Vagina (tissue), 2 donors: ENCODE measurements around the gene RBM17. TPM values are rescaled to one million over a fixed set of nuclear protein-coding genes. Genes with fewer than 3 reads are reported as not detected.
A peak's percentile ranks its signal among the peaks of the same experiment; 100 is the strongest.
"Not testable (repeated sequence)": the region's sequence is repeated elsewhere in the genome, so short reads cannot be mapped to it uniquely, and the experiment has no call there.

ENCODE experiments used
- DNase-seq, 2 donors: peaks; one replicate each; pipeline ENCODE4 v3.0.0-alpha.2; 2017; ENCODE audit errors: extremely low spot score in 2 of 2
- H3K27ac ChIP-seq: fragments of 200-600 bp; sonication (generic); one replicate; pipeline ENCODE4 v1.5.1; 2019
- H3K27me3 ChIP-seq: fragments of 200-600 bp; sonication (generic); one replicate; pipeline ENCODE4 v1.5.1; 2019
- H3K36me3 ChIP-seq, 2 donors: fragments of 200-600 bp; sonication (generic); one replicate each; pipeline ENCODE4 v1.5.1; 2017 to 2019
- H3K4me1 ChIP-seq: fragments of 200-600 bp; sonication (generic); one replicate; pipeline ENCODE4 v1.5.1; 2019
- H3K4me3 ChIP-seq, 2 donors: fragments of 200-600 bp; sonication (generic); 1 replicate in 1 of 2; 2 replicates in 1 of 2; pipeline ENCODE4 v1.5.1; 2016 to 2019
- H3K9me3 ChIP-seq: fragments of 200-600 bp; sonication (generic); one replicate; pipeline ENCODE4 v1.5.1; 2019
- CTCF ChIP-seq, 3 experiments: fragments of 450-650 bp in 2 of 3; fragments of 200-600 bp in 1 of 3; sonication (generic) in 1 of 3; IDR thresholded peaks; one replicate each; pipeline ENCODE4 v1.5.1; 2017 to 2019; ENCODE audit warnings: antibody characterized with exemption in 3 of 3, mild to moderate bottlenecking in 2 of 3, moderate library complexity in 2 of 3
- POLR2A ChIP-seq, 2 donors: fragments of 450-650 bp; IDR thresholded peaks; one replicate each; pipeline ENCODE4 v1.6.1; 2017; ENCODE audit warnings: antibody characterized with exemption in 2 of 2, mild to moderate bottlenecking in 2 of 2, moderate library complexity in 2 of 2
- POLR2AphosphoS5 ChIP-seq, 2 donors: sonication (generic); formaldehyde crosslinking; IDR thresholded peaks; one replicate each; pipeline ENCODE4 v1.9.0; 2017; ENCODE audit warnings: antibody characterized with exemption in 2 of 2, mild to moderate bottlenecking in 2 of 2, low read depth in 1 of 2; ENCODE audit not compliant: insufficient read depth in 1 of 2
- intact Hi-C: fragments of 100-400 bp; cut with DNase I; formaldehyde crosslinking; loops from one replicate; pipeline ENCODE4 v1.15.1; 2023
- total RNA-seq: library from RNA; depleted of rRNA; stranded (reverse); fragments of >200 nt; gene quantifications from one replicate; pipeline ENCODE4 v1.2.3, GENCODE V29; 2016

Gene RBM17
- 50.6 TPM for total RNA-seq

GRCh38 chr10:6088721-6089333 lies at the start of gene RBM17:
Gene RBM17, plus strand, starts transcription at chr10:6089034. Its CDS starts 8,032 bp downstream, at chr10:6097066.
- intact Hi-C loops, result loop anchor here (5.0 kb wide), 1 partner anchor 113 kb away; the partner anchor contains the start of gene PFKFB3
- H3K27me3 ChIP-seq, result no peaks in the 10 kb centered on the region

DNA sequence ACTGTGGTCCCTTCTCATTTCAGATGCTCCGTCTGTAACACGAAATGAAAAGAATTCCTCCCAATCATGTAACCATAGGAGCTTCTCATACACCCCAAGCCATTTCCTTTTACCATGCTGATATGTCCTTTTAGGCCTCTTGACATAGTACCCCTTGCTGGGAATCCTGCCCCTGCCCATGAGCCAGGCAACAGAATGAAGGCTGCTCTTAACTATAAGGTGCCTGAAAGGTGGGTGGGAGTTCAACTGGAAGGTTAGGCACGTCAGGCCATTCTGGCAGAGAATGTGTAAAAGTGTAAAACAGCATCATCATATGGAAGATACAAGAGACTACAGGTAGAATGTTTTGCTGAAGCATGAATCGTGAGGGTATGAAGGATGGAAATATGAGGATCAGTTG lies 49.1 kb upstream of the RBM17 start:
- peak in 1 of 2 donors; percentile 46 for DNase-seq
- intact Hi-C loops, result no loop called here
- Histone ChIP-seq H3K27me3 (no peaks in the 10 kb centered on the region), H3K36me3 (no peaks in the 10 kb centered on the region), H3K27ac (no peak overlapping the region), H3K4me1 (no peaks in the 10 kb centered on the region), H3K9me3 (no peaks in the 10 kb centered on the region), H3K4me3 (no peak overlapping the region)
- TF ChIP-seq POLR2AphosphoS5 (IDR thresholded peaks at IDR 0.05; ENCODE audit: insufficient read depth in 1 of 2, low read depth in 1 of 2), result no peak
- no peak for TF ChIP-seq CTCF (IDR thresholded peaks at IDR 0.05)
- no peak for TF ChIP-seq POLR2A (IDR thresholded peaks at IDR 0.05)

More at GRCh38 chr10:6088721-6089333, at the start of gene RBM17:
- Histone ChIP-seq H3K36me3 (no peaks in the 10 kb centered on the region), H3K27ac (peak within 1 kb of the TSS; percentile 78), H3K4me3 (peak within 1 kb of the TSS; percentile 87 to 93), H3K9me3 (no peaks in the 10 kb centered on the region), H3K4me1 (peaks cover 55% of the 10 kb centered on the region)
- DNase-seq, result peak in 1 of 2 donors; percentile 96
- TF ChIP-seq CTCF (IDR thresholded peaks at IDR 0.05) (peak; percentile 98 to 100 (median 100)), POLR2A (IDR thresholded peaks at IDR 0.05) (peak in 1 of 2 donors; percentile 72), POLR2AphosphoS5 (IDR thresholded peaks at IDR 0.05; ENCODE audit: insufficient read depth in 1 of 2, low read depth in 1 of 2) (peak; percentile 70 to 80)

DNA sequence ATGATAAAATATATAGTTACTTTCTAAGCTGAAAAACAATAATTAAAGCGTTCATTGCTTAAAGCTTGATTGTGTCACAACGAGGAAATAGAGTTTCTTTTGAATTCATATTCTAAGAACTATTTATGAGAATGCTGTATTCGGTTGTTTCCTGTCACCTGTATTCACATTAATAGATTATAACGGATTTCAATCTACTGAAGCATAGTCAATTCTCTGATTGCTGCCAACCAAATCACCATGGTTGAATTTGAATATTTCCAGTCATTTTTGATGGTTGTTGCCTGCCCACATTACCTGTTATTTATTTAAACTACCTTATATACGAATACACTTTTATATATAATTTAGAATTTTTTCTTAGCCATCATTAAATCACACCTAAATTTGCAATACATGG lies 48.6 kb upstream of the RBM17 start:
- intact Hi-C loops, result no loop called here
- H3K9me3 ChIP-seq, result no peaks in the 10 kb centered on the region
- no peak for DNase-seq
- no peak overlapping the region for H3K27ac ChIP-seq
- H3K4me3 ChIP-seq, result no peak overlapping the region
- TF ChIP-seq CTCF (IDR thresholded peaks at IDR 0.05), result no peak
- TF ChIP-seq POLR2AphosphoS5 (IDR thresholded peaks at IDR 0.05; ENCODE audit: insufficient read depth in 1 of 2, low read depth in 1 of 2), result no peak
- no peak for TF ChIP-seq POLR2A (IDR thresholded peaks at IDR 0.05)
- H3K36me3 ChIP-seq, result no peaks in the 10 kb centered on the region
- no peaks in the 10 kb centered on the region for H3K27me3 ChIP-seq
- no peaks in the 10 kb centered on the region for H3K4me1 ChIP-seq

GRCh38 chr10:6043377-6043776 lies 45.5 kb upstream of the RBM17 start:
- H3K27me3 ChIP-seq, H3K36me3 ChIP-seq, intact Hi-C loops, H3K4me3 ChIP-seq, H3K4me1 ChIP-seq, DNase-seq, H3K27ac ChIP-seq, H3K9me3 ChIP-seq: not testable (repeated sequence)

DNA sequence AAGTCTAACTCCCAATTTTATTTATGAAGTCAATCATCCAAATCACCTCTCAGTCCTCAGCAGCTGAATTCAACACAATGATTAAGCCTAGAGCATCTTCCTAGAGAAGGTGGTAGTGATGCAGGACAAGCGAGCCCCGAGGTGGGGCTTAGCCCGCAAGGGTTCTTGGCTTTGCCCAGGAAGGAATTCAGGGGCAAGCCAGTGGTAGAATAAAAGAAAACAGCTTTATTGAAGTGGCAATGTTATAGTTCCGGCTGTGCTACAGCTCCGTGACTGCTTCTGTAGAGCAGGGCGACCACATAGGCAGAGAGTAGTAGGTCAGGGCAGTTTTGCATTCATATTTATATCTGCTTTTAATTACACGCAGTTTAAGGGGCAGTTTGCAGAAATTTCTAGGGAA lies 44.8 kb upstream of the RBM17 start:
- intact Hi-C loops, result no loop called here
- Histone ChIP-seq H3K27ac (no peak overlapping the region), H3K4me1 (no peaks in the 10 kb centered on the region), H3K27me3 (no peaks in the 10 kb centered on the region), H3K4me3 (no peak overlapping the region), H3K36me3 (no peaks in the 10 kb centered on the region), H3K9me3 (no peaks in the 10 kb centered on the region)
- peak in 1 of 2 donors; percentile 5 for DNase-seq
- TF ChIP-seq CTCF (IDR thresholded peaks at IDR 0.05) (no peak), POLR2A (IDR thresholded peaks at IDR 0.05) (no peak), POLR2AphosphoS5 (IDR thresholded peaks at IDR 0.05; ENCODE audit: insufficient read depth in 1 of 2, low read depth in 1 of 2) (no peak)
